ENCODE results near the gene PER2. TPM values are rescaled to one million over a fixed set of nuclear protein-coding genes. Genes with fewer than 3 reads are reported as not detected.

The PER2 gene
- total RNA-seq, 1 donor from 2014 or later: 14.0 TPM

DNA sequence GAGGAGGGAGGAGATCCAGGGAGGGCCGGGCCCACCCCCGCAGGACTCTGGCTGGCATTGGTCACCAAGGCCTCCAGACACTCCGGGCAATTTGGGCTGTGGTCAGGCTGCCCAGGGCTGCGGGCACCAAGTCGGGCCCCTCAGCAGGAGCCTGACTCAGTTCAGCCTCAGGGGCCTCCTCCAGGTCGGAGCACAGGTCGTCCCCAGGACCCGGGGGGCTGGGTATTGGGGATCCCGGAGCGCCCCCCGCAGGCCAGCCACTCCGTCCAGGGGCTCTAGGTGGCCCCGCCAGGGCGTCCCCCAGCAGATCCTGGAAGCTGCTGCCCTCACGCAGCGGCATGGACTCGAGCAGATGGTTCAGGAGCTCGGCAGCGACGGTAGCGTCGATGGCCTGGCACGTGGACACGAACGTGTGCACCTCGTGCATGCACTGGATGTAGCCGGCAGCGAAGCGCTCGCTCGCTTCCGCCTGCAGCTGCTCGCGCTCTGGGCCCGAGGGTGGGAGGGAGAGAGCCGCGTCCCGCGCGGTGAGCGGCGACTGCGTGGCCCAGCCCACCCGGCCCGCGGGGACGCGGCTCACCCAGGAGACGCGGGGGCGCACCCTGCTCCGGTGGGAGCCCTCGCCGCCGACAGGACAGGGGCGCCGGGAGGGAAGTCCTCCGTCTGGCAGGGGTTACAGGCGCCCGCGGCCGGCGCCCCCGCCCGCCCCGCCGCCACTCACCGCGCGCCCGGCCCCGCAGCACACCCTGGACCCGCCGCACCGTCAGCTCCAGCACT, 49.5 kb downstream of the PER2 start:
- DNase-seq (ENCODE audit: extremely low spot score, unreplicated experiment): no peak
- Mint-ChIP-seq H3K4me1 (ENCODE audit: unreplicated experiment) (peaks cover 7% of the 10 kb centered on the region), H3K27me3 (peaks cover 38% of the 10 kb centered on the region), H3K9me3 (no peaks in the 10 kb centered on the region), H3K27ac (no peak overlapping the region), H3K4me3 (peak overlapping the region; percentile 71), H3K36me3 (no peaks in the 10 kb centered on the region)
- TF ChIP-seq, protein P1, sequence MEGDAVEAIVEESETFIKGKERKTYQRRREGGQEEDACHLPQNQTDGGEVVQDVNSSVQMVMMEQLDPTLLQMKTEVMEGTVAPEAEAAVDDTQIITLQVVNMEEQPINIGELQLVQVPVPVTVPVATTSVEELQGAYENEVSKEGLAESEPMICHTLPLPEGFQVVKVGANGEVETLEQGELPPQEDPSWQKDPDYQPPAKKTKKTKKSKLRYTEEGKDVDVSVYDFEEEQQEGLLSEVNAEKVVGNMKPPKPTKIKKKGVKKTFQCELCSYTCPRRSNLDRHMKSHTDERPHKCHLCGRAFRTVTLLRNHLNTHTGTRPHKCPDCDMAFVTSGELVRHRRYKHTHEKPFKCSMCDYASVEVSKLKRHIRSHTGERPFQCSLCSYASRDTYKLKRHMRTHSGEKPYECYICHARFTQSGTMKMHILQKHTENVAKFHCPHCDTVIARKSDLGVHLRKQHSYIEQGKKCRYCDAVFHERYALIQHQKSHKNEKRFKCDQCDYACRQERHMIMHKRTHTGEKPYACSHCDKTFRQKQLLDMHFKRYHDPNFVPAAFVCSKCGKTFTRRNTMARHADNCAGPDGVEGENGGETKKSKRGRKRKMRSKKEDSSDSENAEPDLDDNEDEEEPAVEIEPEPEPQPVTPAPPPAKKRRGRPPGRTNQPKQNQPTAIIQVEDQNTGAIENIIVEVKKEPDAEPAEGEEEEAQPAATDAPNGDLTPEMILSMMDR (conservative IDR thresholded peaks at IDR 0.05): no peak

DNA sequence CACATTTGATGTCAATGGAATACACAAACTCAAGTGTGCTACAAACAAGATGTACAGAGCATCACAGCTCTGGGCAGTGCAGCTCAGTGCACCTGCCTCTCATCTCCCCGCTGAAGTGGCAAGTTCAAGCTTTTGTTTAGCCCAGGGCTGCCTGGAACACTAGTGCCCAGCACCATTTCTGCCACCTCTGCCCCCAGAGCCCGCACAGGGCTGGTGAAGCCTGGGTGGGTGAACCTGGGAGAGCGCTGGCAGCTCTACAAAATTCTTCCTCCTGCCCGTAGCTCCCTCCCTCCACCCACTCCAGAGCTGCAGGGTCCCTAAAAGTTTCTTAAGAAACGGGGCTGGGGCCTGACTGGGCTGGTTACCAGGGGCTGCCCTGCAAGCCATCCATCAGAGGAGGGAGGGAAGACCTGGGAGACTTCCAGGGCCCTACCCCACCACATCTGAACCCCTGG, 50.1 kb downstream of the PER2 start:
- Mint-ChIP-seq H3K27ac (no peak overlapping the region), H3K27me3 (peaks cover 43% of the 10 kb centered on the region), H3K9me3 (no peaks in the 10 kb centered on the region), H3K4me3 (peak overlapping the region; percentile 71), H3K36me3 (no peaks in the 10 kb centered on the region), H3K4me1 (ENCODE audit: unreplicated experiment) (peaks cover 7% of the 10 kb centered on the region)
- TF ChIP-seq, protein P1 (conservative IDR thresholded peaks at IDR 0.05): no peak
- no peak for DNase-seq (ENCODE audit: extremely low spot score, unreplicated experiment)

DNA sequence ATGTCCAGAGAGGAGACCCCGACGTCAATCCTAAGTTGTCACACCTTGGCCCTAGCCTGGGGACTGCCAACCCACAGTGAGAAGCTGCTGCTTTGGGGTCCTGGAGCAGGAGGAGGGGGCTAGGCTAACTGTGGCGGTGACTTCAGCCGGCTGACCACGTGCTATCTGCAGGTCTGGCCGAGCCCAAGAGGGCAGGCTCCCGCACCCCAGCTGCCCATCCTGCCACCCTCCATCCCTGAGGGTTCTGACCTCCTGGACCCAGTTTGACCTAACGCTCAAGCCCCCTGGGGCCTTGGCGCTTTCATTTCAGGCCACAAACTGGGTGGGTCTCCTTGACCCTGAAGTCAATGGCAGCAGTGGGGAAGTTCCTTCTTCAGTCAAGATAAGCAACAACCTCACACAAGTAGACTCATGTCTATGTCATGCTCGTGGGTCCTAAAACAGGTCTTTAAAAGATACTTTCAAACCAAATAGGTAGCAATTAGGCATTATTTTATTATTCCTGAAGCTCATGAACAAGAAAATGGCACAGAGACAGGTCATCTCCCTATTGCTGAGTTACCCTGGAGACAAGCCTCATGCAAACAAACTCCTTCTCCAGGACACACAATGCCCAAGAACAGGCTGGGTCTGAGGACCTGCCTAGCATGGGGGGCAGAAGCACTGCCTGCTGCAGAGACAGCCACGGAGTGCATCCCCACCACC, 50.8 kb downstream of the PER2 start:
- Mint-ChIP-seq H3K27ac (no peak overlapping the region), H3K4me3 (peak overlapping the region; percentile 69), H3K36me3 (no peaks in the 10 kb centered on the region), H3K9me3 (no peaks in the 10 kb centered on the region), H3K27me3 (peaks cover 46% of the 10 kb centered on the region), H3K4me1 (ENCODE audit: unreplicated experiment) (peaks cover 7% of the 10 kb centered on the region)
- TF ChIP-seq, protein P1 (conservative IDR thresholded peaks at IDR 0.05): no peak
- no peak for DNase-seq (ENCODE audit: extremely low spot score, unreplicated experiment)

DNA sequence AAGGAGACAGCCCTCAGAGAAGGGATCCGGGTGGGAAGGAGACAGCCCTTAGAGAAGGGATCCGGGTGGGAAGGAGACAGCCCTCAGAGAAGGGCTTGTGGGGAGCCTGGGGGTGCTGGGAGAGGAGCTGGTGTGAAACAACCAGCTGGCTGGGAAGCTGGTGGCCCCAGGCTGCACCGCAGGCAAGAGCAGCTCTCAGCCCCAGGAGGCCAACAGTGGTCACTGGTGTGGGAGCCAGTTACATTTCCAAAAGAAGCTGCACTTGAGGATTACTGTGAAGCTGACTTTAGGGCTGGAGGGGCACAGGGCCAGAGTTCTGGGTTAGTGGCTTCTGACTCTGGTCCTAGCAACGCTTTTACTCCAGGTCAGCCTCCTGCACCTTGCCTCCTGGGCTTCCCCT, 51.8 kb downstream of the PER2 start:
- Mint-ChIP-seq H3K4me3 (peak overlapping the region; percentile 40), H3K36me3 (no peaks in the 10 kb centered on the region), H3K27ac (no peak overlapping the region), H3K9me3 (no peaks in the 10 kb centered on the region), H3K4me1 (ENCODE audit: unreplicated experiment) (no peaks in the 10 kb centered on the region), H3K27me3 (peaks cover 49% of the 10 kb centered on the region)
- TF ChIP-seq, protein P1 (conservative IDR thresholded peaks at IDR 0.05): no peak
- no peak for DNase-seq (ENCODE audit: extremely low spot score, unreplicated experiment)

DNA sequence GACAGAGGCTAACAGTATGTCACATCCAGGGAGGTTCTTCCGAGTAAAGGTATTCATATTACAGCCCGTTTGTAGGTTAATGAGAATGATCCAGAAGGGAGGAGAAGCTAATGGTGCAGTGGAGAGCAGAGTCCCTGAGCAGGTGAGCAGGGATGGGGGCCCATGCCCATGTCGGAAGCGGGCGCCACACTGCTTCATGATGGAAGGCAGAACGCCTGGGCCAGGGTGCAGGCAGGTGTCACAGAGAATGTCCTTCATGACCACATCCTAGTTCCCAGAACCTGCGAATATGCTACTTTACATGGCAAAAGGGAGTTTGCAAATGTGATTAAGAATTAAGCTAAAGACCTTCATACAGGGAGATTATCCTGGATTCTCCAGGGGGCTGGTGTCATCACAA, 52.6 kb downstream of the PER2 start:
- peaks cover 52% of the 10 kb centered on the region for H3K27me3 Mint-ChIP-seq
- H3K9me3 Mint-ChIP-seq: no peaks in the 10 kb centered on the region
- H3K4me3 Mint-ChIP-seq: peak overlapping the region; percentile 40

More for the DNA sequence above, 52.6 kb downstream of the PER2 start:
- Mint-ChIP-seq H3K27ac (no peak overlapping the region), H3K4me1 (ENCODE audit: unreplicated experiment) (no peaks in the 10 kb centered on the region), H3K36me3 (no peaks in the 10 kb centered on the region)
- TF ChIP-seq, protein P1 (conservative IDR thresholded peaks at IDR 0.05): no peak
- DNase-seq (ENCODE audit: extremely low spot score, unreplicated experiment): no peak
